T-helper 2 cell treated with Interferon-gamma antibody and Interleukin-4, amounts not matched to agents 100 ng/mL and 5 ng/mL, for 36 hours (primary cell): ENCODE data around the gene PALD1. TPM values are rescaled to one million over a fixed set of nuclear protein-coding genes. Genes with fewer than 3 reads are reported as not detected.

Experiments
- intact Hi-C: fragments of 100-400 bp; cut with micrococcal nuclease; formaldehyde crosslinking; loops from one replicate; pipeline ENCODE4 v1.15.1; 2023
- total RNA-seq: library from RNA; stranded (reverse); gene quantifications from 2 replicates; pipeline ENCODE4 v1.2.3, GENCODE V29; 2022

Gene PALD1
- total RNA-seq, 1 donor from 2014 or later, result 1.1 TPM

DNA sequence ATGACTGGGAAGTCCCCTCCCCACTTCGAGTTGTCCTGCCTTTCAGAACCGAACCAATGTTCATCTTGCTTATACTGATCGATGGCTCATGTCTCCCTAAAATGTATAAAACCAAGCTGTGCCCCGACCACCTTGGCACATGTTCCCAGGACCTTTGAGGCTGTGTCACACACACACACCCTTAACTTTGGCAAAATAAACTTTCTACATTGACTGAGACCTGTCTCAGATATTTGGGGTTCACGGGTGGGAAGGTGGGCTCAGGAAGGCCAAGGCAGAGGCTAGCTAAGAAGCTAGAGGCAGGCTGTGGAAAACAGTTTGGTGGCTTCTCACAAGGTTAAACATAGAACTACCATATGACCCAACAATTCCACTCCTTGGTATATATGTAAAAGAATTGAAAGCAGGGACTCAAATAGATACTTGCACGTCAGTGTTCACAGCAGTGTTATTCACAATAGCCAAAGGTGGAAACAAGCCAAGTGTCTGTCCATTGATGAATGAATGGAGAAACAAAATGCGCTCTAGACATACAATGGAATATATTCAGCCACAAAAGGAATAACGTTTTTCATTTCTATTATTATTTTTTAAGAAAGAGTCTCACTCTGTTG, 108.6 kb downstream of the PALD1 start:
- intact Hi-C loops, result no loop called here

DNA sequence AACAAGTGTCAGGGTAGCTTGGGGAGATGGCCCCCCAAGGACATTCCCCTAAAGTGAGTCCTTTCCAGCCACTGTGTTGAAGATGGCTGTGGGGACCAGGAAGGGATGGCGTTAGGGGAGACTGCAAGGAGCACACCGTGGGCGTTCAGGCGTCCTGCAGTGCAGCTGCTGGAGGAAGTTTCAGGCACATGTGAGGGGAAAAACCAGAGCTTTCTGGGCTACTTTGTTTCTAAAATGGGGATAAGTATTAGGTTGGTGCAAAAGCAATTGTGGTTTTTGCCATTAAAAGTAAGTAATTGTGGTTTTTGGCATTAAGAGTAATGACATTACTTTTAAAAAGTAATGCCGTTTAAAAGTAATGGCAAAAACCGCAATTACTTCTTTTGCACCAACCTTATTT, 109.7 kb downstream of the PALD1 start:
- intact Hi-C loops, result no loop called here

DNA sequence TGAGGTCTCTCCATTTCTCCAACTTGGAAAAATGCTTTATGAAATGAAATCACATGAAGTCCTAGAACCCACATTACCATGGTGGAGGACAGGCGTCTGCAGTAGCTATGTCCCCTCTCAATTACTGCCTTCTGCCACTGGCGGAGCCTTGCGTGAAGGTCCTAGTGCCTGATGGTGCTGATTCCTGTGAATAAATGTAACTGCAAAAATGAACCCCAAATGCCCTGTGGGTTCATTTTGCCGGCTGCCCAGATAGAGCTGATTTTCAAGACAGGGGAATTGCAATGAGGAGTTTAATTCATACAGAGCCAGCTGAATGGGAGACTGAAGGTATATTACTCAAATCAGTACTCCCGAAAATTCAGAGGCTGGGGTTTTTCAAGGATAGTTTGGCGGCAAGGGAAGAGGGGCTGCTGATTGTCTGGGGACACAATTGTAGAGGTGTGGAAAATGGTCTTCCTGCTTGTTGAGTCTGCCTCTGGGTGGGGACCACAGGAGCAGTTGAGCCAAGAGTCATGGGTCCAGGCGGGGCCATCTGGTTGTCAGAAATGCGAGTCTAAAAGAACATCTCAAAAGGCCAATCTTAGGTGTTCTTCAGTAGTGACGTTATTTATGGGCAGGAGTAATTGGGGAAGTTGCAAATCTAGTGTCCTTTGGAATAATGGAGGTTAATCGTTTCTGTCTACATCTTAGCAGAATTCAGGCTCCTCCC, 110.4 kb downstream of the PALD1 start:
- intact Hi-C loops, result no loop called here

DNA sequence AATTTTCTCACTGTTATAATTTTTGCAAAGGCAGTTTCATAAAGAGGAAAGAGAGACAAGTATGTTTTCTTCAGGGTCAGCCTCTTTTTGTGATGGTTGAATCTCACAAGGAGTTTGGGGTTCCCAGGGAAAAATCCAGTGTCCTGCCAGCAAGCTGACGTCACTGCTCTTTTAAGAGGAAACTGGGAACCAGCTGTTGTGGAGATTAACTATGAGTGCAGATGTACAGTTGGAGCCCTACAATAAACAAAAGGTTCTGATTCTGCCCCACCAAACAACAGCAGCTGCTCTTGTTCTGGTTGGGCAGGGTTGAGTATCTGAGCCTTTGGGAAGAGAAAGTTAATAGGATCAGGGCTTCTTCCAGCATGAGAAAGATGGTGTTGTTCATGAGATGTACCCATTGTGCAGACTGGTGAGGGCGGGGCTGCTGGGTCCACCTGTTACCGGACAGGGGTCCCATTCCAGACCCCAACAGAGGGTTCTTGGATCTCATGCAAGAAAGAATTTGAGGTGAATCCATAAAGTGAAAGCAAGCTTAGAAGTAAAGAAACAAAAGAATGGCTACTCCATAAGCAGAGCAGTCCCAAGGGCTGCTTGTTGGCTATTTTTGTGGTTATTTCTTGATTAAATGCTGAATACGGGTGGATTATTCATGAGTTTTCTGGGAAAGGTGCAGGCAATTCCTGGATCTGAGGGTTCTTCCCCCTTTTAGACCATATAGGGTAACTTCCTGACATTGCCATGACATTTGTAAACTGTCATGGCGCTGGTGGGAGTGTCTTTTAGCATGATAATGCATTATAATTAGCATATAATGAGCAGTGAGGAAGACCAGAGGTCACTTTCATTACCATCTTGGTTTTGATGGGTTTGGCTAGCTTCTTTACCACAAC, 111.4 kb downstream of the PALD1 start:
- intact Hi-C loops, result no loop called here

DNA sequence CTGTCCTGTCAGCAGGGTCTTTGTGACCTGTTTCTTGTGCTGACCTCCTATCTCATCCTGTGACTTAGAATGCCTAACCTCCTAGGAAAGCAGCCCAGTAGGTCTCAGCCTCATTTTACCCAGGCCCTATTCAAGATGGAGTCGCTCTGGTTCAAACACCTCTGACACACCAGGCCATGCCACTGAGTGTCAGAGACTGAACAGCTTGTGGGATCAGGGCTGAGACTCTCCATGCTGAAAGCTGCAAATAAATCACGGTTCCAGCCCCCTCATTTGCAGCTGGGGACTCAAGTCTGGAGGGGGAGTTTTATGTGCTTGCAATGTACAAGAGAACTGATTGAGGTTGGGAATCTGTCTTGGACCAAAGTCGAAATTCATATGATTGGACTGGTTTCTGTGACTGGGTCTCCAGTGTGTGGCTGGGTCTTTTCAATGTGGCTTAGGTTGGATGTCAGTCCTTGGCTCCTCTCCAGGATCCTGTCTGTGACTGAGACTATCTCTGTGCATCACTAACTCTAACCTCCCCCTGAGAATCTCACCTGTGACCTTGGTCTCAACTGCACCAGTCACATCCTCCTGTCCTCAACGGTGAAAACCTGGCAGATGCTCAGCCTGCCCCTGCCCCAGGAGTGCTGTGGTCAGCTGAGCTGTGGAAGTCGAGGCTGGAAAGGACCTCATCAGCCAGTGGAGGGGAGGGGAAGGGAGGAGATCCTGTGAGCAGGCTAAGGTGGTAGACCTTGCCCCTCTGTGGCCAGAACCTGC, 112.3 kb downstream of the PALD1 start:
- intact Hi-C loops, result no loop called here

DNA sequence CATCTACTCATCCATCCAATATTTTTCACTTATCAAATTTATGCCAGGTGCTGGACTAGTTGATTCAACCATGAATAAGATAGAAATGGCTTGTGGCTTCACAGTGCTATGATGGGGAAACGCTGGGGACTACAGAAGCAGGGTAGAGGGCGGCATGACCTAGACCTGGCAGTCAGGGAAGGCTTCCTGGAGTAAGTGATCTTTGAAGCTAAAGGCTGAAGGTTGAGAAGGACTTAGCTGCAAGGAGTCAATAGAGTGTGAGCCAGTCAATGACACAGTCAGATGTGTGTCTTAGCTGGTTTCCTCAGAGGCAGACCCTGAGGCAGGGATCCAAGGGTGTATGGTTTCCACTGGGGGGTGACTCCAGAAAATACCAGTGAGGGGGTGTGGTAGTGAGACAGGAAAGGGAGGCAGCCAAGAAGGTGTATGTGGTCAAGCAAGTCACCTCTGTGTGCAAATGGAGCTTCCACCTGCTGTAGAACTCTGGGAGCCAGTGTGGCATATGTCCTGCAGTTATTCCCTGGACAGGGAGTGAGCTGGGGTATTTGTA, 113.7 kb downstream of the PALD1 start:
- intact Hi-C loops, result no loop called here

DNA sequence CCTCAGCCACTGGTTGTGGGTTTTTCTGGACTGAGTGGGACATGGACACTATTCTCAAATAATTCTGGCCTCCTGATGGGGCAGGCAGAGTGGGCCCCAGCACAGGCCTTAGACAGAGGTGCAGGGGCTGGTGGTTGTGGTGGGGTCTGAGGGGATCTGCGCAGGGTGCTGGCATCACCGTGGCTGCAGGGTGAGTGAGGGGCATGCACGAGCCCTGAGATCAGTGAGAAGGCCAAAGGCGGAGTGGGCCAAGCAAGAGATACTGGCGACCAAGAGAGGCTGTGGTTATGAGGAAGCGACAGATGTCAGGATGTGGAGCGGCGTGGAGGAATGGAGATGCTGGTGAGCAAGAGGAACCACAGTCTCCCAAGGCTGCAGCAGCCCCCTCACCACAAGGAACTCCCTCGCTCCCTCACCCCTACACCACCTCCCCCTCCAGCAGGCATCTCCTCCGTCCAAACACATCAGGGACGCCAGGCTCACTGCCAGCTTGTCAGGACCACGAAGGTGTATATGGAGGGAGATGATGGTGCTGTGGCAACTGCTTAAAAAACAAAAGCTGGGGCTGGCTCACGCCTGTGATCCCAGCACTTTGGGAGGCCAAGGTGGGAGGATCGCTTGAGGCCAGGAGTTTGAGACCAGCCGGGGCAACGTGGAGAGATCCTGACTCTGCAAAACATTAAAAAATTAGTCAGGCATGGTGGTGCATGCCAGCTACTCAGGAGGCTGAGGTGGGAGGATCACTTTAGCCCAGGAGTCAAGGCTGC, 114.4 kb downstream of the PALD1 start:
- intact Hi-C loops, result no loop called here

DNA sequence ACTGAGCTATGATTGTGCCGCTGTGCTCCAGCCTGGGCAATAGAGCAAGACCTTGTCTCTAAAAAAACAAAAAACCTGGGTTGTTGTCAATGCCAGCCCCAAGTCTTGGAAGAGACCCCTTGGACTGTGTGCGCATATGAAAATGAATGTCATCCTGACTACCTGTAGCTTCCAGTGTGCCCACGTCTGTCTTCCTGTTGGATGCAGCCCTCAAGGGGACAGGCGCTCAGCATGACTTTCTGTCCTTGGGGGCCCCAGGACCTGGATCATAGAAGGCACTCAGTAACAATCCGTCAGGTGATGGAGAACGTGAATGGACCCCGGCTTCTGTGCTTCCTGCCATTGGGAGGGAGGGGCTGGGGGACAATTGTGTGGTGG, 114.9 kb downstream of the PALD1 start:
- intact Hi-C loops, result no loop called here

DNA sequence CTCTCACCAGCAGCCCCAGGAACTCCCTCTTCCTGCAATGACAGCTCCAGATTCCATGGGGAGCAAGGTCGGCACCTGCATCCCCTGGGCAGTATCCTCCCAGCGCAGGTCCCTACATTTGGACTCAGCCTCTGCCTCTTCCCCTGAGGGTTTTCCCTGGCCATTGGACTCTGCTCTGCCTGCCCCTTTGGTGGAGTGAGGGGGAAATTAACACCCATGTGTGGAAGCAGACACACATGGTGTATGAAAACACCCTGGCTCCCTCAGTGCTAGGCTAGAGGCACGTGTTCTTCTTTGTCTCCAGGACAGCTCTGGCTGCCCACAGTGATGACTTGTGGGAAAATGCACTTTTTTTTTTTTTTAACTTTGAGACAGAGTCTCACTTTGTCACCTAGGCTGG, 115.6 kb downstream of the PALD1 start:
- intact Hi-C loops, result no loop called here

DNA sequence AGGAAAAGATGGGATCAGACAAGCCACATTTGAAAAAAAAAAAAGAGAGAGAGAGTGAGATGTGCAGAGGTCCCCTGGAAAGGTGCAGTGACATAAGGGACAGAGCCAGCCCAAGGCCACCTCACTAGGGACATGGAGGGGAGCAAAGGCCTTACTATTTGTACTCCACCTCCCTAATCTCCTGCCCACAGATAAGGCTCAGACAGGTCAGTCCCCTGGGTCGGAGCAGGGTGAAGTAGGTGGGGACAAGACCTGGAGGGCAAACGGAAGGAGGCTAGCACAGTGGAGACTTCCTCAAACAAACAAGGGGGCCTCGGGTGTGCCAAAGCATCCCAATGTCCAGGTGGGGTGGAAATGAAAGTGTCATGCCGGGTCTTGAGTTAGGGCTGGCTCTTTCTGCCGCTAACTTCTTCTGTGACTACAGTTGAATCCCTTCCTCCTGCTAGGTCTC, 117.0 kb downstream of the PALD1 start:
- intact Hi-C loops, result no loop called here

DNA sequence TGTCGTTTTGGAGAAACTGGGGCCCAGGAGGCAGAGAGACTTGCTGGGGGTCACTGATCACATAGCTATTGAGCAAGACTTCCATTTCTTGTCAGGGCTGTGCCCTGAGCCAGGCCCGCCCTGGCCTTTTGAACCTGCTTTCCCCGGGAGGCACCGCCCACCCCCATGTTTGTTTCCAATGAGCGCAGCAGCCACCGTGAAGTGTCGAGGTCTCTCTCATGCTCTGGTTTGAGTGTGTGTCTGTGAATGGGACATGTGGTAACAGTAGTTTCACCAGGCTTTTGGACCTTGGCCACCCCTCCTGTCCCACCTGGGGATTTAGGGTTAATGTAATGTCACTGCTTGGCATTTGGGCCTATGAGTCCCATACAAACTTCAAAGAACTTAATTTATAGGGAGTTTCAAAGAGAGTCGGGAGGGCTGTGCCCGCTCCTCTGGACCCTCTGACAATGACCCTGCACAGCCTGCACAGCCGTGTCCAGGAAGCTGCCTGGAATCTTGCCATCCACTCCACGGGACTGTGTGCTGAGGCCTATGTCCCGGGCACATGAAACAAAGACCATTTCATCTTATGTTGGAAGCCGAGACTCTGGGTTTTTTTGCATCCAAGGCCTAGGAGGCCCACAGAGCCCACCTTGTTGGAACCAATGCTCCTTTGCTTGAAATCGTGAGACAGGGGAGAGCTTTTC, 117.7 kb downstream of the PALD1 start:
- intact Hi-C loops, result no loop called here

DNA sequence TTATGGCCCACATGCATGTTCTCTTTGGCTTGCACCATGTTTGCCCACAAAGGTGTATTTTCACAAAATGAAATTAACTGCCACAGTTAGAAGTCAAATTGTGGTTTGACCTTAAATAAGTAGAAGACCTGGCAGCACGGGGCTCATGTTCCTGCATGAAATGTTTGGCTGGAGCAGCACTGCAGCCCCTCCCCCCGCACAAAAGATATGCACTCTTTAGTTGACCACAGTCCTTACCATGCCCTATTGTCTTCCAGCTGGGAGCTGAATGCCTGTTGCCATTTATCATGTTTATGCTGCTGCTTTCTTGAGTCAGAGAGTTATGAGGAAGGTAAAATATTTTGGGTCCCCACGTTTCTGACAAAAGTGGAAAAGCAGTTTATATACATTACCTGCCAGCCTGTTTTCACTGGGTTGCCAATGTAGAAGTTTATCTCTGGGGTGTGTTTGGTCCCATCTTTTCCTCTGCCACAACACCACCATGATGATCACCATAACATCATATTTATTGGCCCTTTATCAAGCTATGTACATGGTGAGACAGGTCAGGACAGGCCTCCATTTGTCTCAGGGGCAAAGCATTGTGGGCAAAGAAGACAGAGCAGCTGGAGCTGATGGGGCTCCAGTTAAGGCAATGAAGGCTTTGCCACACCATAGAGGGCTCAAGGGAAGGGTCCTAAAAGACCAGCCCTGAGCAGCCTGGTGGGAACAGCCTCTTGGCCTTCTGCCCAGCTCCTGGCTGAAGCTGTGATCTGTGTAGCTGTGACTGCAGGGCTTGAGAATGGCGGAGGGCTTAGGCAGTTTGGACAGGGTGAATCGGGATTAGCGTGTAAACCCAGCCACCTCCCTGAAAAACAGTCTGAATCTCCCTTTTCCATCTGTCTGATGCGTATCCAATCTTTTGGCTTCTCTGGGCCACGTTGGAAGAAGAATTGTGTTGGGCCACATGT, 118.6 kb downstream of the PALD1 start:
- intact Hi-C loops, result no loop called here

DNA sequence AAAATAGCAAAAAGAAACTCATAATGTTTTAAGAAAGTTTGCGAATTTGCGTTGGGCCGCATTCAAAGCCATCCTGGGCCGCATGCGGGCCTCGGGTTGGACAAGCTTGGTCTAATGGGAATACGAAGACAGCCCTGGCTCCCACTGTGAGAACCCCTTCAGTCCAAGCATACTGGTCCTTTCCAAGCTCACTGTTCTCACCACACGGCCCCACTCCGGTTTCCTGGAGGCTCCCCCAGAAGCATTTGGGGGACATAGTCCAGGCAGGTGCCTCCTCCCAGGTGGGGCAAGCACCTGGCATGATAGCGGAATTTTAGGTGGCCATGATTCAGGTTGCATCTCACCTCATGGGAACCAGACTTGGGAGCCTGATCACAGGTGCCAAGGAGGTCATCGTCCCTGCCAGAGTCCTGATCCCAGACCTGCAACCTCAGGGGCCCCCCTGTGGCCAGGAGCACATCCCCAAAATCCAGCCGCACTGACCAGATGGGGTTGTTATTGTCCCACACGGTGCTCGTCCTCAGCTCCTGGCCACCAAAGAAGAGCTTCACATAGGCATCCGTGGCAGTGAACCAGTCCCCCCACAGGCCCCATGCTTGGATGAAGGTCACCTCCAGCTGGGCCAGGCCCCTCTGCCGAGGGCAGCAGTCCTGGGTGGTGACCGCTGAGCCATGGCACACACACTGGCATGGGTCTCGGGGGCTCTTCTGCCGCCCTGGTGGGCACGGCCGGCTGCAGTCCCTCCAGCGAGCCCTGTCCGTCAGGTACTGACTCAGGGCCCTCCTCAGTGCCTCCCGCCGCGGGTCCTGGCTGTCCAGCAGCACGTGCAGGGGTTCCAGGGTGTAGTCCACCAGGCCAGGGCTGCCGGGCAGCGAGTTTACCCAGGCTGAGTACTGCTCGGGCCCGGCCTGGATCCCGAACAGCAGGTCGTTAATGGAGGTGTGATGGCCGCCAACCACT, 119.6 kb downstream of the PALD1 start:
- intact Hi-C loops, result no loop called here

DNA sequence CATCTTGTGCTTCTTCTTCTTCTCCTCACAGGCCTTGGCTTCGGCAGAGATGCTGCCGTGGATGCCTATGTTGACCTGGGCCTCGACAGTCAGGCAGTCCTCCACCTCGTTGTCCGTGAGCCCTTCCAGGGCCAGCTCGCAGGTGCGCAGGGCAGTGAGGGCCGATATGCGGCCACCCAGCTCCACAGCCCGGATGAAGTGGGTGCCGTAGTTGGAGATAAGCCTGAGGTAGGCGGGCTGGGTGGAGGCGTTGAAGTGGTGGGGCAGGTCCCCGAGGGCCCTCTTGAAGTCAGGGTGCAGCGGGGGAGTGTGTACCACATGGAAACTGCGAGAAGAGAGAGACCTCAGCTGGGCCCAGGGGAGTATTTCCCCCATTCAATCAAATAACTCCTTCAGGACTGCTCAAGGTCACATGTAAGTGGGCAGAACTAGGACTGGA, 120.3 kb downstream of the PALD1 start:
- intact Hi-C loops, result no loop called here

DNA sequence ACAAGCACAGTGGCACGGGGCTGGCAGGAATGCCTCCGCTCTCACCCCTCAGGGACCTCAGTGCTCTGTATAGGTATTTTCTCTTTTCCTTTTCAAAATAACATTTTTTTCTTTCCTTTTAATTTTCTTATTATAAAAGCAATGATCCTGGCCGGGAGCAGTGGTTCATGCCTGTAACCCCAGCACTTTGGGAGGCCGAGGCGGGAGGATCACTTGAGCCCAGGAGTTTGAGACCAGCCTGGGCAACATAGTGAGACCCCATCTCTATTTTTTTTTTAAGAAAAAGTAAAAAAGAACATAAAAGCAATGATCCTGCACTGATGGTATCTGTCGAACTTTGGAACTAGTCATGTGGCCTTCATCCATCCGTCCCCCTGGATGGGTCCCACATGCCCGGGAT, 120.8 kb downstream of the PALD1 start:
- intact Hi-C loops, result no loop called here

DNA sequence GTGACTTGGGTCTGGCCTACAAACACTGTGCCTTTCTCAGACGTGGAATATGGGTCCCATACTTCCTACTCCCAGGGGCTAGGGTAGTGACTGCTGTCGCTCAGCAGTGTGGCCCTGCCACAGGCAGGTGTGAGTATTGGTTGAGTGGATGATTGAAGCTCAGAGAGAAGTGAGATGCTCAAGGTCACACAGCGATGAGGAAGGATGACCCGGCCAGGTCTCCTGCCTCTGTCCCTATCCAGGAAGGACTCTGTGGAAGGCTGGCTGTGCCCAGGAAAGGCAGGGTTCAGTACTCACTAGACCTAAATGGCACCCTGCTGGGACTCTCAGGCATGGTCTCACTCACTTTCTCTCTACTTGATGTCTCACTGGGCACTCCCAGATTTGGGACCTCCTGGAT, 121.2 kb downstream of the PALD1 start:
- intact Hi-C loops, result loop anchor here (5.0 kb wide), 1 partner anchor 42 kb away; no protein-coding TSS in a partner anchor
